IMR-90 (cell line): ENCODE measurements around the gene ANO1. TPM values are rescaled to one million over a fixed set of nuclear protein-coding genes. Genes with fewer than 3 reads are reported as not detected.

Source experiments
- microRNA-seq, 2 experiments: library from miRNA; stranded (forward) in 1 of 2; unstranded in 1 of 2; fragments of 10-50 nt in 1 of 2; fragments of <30 nt in 1 of 2; gene quantifications in 1 of 2; microRNA quantifications in 1 of 2; one replicate each; pipeline versions ENCODE3 to v1.1.0; 2013 to 2020; ENCODE audit not compliant: insufficient read depth in 1 of 2, insufficient read length in 1 of 2, unreplicated experiment in 1 of 2
- polyA plus RNA-seq, 3 experiments: library from polyadenylated mRNA; depleted of rRNA; stranded (reverse); fragments of >200 nt; gene quantifications; 2 replicates each; pipeline ENCODE4 v1.2.3, GENCODE V29; 2012; ENCODE audit warnings: low replicate concordance in 1 of 3
- small RNA-seq, 5 experiments: library from RNA; depleted of rRNA; stranded (forward); fragments of <200 nt; gene quantifications; one replicate each; pipeline ENCODE3, GENCODE V24; 2012
- total RNA-seq: library from RNA; depleted of rRNA; stranded (reverse); fragments of >200 nt; gene quantifications from 2 replicates; pipeline ENCODE4 v1.2.3, GENCODE V29; 2012; rRNA removed

Gene ANO1
- total and polyA plus RNA-seq, 2 of the 4 experiments (the other 2 are of a cell fraction) = 4.1 to 10.7 TPM

Small RNAs within 50 kb of the gene (microRNA-seq; reads per million reads assigned to microRNA genes)
- not detected for gene RNU6-1175P (ENCODE audit: insufficient read depth, insufficient read length)

Small RNAs within 50 kb of the gene (small RNA-seq; reads per million reads assigned to genes)
- 0 reads per million in 5 experiments for gene RNU6-1175P

Other genes with a start within 250 kb of the ANO1 start
- gene FADD, start 125.0 kb downstream of the ANO1 start, total RNA-seq = 44.4 and 47.2 TPM in 2 replicates
- 33.8 and 38.1 TPM in 2 replicates for gene FADD, start 125.0 kb downstream of the ANO1 start, polyA plus RNA-seq (2012; rRNA removed)
- gene PPFIA1, start 192.4 kb downstream of the ANO1 start, total RNA-seq = 25.6 and 33.9 TPM in 2 replicates
- 37.2 and 46.4 TPM in 2 replicates for gene PPFIA1, start 192.4 kb downstream of the ANO1 start, polyA plus RNA-seq (2012; rRNA removed)